ENCODE measurements around the gene ARL2BP. TPM values are rescaled to one million over a fixed set of nuclear protein-coding genes. Genes with fewer than 3 reads are reported as not detected.

The ARL2BP gene
- total RNA-seq, 4 donors from 2014 or later, result 27.8 to 66.2 (median 51.0) TPM

GRCh38 chr16:57257455-57258070, 12.5 kb downstream of the ARL2BP start:
- no peaks in the 10 kb centered on the region for H3K9me3 ChIP-seq
- WGBS, result 84% methylated on average over 13 of the region's 13 CpGs
- peaks cover 14% of the 10 kb centered on the region for H3K4me1 ChIP-seq
- no peak overlapping the region for H3K27ac ChIP-seq
- no peaks in the 10 kb centered on the region for H3K27me3 ChIP-seq
- DNase-seq (ENCODE audit: low spot score in 2 of 2), result peak; percentile 34 to 70
- TF ChIP-seq CTCF (IDR thresholded peaks at IDR 0.05), result no peak
- peaks cover 46% of the 10 kb centered on the region for H3K36me3 ChIP-seq
- H3K4me3 ChIP-seq, result no peak overlapping the region

GRCh38 chr16:57258226-57258909, 13.3 kb downstream of the ARL2BP start:
- 97% methylated on average over 18 of the region's 18 CpGs for WGBS
- DNase-seq (ENCODE audit: low spot score in 2 of 2), result peak; percentile 64 to 76

GRCh38 chr16:57258910-57259475, 13.9 kb downstream of the ARL2BP start:
- Histone ChIP-seq H3K4me1 (peaks cover 28% of the 10 kb centered on the region), H3K36me3 (peaks cover 32% of the 10 kb centered on the region), H3K27me3 (no peaks in the 10 kb centered on the region), H3K4me3 (no peak overlapping the region), H3K9me3 (no peaks in the 10 kb centered on the region), H3K27ac (no peak overlapping the region)
- DNase-seq (ENCODE audit: low spot score in 2 of 2), result peak; percentile 38 to 65
- TF ChIP-seq POLR2A (IDR thresholded peaks at IDR 0.05) (no peak), POLR2AphosphoS5 (IDR thresholded peaks at IDR 0.05) (no peak), CTCF (IDR thresholded peaks at IDR 0.05) (no peak), EP300 (IDR thresholded peaks at IDR 0.05) (no peak)
- 53% methylated on average over 1 of the region's 1 CpG for WGBS

More at GRCh38 chr16:57258226-57258909, 13.3 kb downstream of the ARL2BP start:
- peaks cover 38% of the 10 kb centered on the region for H3K36me3 ChIP-seq
- peaks cover 22% of the 10 kb centered on the region for H3K4me1 ChIP-seq
- H3K27me3 ChIP-seq, result no peaks in the 10 kb centered on the region
- H3K27ac ChIP-seq, result no peak overlapping the region
- H3K4me3 ChIP-seq, result no peak overlapping the region
- TF ChIP-seq EP300 (IDR thresholded peaks at IDR 0.05) (no peak), POLR2A (IDR thresholded peaks at IDR 0.05) (no peak)
- no peaks in the 10 kb centered on the region for H3K9me3 ChIP-seq

- DNase-seq (ENCODE audit: low spot score in 2 of 2), result peak; percentile 40 to 56
- H3K36me3 ChIP-seq, result peaks cover 20% of the 10 kb centered on the region
- WGBS, result 15% methylated on average over 15 of the region's 16 CpGs
- H3K27me3 ChIP-seq, result no peaks in the 10 kb centered on the region
- peak overlapping the region; percentile 61 for H3K27ac ChIP-seq
- no peak overlapping the region for H3K4me3 ChIP-seq
- H3K4me1 ChIP-seq, result peaks cover 40% of the 10 kb centered on the region
- no peaks in the 10 kb centered on the region for H3K9me3 ChIP-seq
- TF ChIP-seq POLR2AphosphoS5 (IDR thresholded peaks at IDR 0.05), result no peak
- TF ChIP-seq EP300 (IDR thresholded peaks at IDR 0.05), result no peak
- TF ChIP-seq CTCF (IDR thresholded peaks at IDR 0.05), result no peak
- no peak for TF ChIP-seq POLR2A (IDR thresholded peaks at IDR 0.05)
Observed at GRCh38 chr16:57260294-57260929, 15.4 kb downstream of the ARL2BP start.

GRCh38 chr16:57261806-57262205, 16.7 kb downstream of the ARL2BP start:
- Histone ChIP-seq H3K4me3 (no peak overlapping the region), H3K27me3 (no peaks in the 10 kb centered on the region), H3K36me3 (peaks cover 8% of the 10 kb centered on the region), H3K9me3 (no peaks in the 10 kb centered on the region), H3K27ac (no peak overlapping the region), H3K4me1 (peaks cover 50% of the 10 kb centered on the region)
- peak; percentile 36 to 66 for DNase-seq (ENCODE audit: low spot score in 2 of 2)
- no peak for TF ChIP-seq POLR2AphosphoS5 (IDR thresholded peaks at IDR 0.05)
- no peak for TF ChIP-seq POLR2A (IDR thresholded peaks at IDR 0.05)
- no peak for TF ChIP-seq CTCF (IDR thresholded peaks at IDR 0.05)
- no peak for TF ChIP-seq EP300 (IDR thresholded peaks at IDR 0.05)
- 98% methylated on average over 9 of the region's 9 CpGs for WGBS

Data from suprapubic skin (tissue), 4 donors.